Activated gamma-delta T cell (primary cell): ENCODE results near the gene KRTAP5-7.
"Not testable (repeated sequence)": the region's sequence is repeated elsewhere in the genome, so short reads cannot be mapped to it uniquely, and the experiment has no call there.

Source experiments
- DNase-seq: peaks from one replicate; lab custom pipeline; 2025; lab: John Stamatoyannopoulos, UW

Gene KRTAP5-7

DNA sequence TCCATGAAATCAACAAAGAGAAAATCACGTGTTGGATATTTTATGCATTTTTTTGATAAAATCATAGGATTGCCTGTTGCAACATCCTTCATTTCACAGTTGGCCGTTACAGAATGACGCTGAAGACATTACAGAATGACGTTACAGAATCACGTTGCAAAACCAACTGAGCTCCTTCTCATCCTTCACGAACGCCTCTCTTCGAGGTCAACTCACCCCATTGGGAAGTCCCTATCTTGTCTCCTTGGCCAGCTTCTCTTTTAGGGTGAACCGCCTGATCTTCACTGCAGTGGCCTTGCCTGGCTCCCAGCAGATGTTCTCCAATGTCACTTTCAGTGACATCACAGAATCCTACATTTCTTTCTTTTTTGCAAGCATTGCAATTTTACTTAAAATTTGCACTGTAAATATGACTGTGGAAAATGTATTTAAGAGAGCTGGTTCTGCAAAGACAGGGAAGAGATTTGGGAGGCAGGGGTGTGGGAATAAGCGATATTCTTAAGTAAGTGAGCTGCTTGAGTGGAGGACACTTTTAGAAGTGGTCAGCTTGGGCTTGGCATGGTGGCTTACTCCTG, 5.1 kb downstream of the KRTAP5-7 start:
- DNase-seq: no peak

DNA sequence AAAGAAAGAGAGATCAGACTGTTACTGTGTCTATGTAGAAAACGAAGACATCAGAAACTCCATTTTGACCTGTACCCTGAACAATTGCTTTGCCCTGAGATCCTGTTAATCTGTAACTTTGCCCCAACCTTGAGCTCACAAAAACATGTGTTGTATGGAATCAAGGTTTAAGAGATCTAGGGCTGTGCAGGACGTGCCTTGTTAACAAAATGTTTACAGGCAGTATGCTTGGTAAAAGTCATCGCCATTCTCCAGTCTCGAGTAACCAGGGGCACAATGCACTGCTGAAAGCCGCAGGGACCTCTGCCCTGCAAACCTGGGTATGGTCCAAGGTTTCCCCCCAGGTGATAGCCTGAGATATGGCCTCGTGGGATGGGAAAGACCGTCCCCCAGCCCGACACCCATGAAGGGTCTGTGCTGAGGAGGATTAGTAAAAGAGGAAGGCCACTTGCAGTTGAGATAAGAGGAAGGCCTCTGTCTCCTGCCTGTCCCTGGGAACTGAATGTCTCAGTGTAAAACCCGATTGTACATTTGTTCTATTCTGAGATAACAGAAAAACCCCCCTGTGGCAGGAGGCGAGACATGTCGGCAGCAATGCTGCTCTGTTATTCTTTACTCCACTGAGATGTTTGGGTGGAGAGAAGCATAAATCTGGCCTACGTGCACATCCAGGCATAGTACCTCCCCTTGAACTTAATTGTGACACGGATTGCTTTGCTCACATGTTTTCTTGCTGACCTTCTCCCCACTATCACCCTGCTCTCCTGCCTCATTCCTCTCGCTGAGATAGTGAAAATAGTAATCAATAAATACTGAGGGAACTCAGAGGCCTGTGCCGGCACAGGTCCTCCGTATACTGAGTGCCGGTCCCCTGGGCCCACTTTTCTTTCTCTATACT, 7.9 kb downstream of the KRTAP5-7 start:
- DNase-seq: not testable (repeated sequence)

DNA sequence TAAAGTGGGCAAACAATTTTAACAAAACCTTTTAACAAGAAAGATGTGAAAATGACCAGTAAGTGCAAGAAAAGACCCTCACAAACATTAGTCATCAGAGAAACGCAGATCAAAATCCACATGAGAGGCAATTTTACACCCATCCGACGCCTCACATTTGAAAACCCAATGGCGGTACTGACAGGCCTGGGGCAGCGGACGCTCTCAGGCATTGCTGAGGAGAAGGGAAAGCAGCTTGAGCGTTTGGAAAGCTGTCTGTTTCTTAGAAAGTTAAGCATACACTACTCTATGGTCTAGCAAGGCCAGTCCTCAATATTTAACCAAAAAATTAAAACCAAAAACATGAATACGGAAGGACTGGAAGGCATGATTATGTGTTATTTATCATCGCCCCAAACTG, 8.8 kb downstream of the KRTAP5-7 start:
- DNase-seq: no peak

DNA sequence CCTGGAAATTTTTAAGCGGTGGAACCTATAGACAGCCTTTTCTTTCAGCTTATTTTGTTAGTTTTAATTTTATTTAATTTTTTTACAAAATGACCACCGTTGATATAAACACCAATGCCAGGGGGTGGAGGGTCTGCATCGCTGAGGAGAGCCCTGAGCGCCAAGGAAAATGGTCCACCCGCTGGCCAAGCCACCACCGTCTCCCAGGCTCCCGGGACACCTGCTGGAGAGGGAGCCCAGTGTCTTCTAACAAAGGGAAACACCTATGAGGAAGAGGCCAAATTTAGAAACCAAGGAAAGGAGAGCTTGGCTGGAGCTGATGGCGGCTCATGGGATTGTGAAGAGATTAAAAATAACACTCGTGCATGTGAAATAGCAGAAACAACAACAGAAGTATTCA, 10.5 kb downstream of the KRTAP5-7 start:
- DNase-seq: no peak

DNA sequence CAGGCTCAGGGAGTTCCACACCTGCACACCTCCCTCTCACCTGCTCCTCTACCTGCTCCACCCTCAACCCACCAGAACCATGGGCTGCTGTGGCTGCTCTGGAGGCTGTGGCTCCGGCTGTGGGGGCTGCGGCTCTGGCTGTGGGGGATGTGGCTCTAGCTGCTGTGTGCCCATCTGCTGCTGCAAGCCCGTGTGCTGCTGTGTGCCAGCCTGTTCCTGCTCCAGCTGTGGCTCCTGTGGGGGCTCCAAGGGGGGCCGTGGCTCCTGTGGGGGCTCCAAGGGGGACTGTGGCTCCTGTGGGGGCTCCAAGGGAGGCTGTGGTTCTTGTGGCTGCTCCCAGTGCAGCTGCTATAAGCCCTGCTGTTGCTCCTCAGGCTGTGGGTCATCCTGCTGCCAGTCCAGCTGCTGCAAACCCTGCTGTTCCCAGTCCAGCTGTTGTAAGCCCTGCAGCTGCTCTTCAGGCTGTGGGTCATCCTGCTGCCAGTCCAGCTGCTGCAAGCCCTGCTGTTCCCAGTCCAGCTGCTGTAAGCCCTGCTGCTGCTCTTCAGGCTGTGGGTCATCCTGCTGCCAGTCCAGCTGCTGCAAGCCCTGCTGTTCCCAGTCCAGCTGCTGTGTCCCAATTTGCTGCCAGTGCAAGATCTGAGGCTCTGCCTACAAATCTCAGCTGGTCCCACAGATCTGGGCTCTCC, 11.1 kb downstream of the KRTAP5-7 start, which contains the start of gene KRTAP5-8:
Gene KRTAP5-8, plus strand, starts transcription at position 49 of the 689 bp plus-strand sequence. Its CDS starts 31 bp downstream, at position 80.
- DNase-seq: not testable (repeated sequence)

DNA sequence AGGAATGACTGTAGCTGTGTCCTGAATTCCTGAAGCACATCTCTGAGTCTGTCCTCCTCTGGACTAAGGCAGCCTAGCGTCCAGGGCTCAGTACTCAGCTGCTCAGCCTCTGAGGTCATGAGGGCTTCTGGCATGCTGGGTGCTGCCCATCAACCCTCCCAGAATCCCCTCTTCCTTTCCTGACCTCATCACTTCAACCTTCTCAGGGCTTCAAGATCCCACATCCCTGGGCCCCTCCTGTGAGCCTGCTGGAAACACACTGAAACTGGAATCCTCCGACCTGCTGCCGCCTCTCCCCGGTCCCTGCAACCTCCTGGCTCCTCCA, 11.6 kb downstream of the KRTAP5-7 start:
- DNase-seq: no peak

DNA sequence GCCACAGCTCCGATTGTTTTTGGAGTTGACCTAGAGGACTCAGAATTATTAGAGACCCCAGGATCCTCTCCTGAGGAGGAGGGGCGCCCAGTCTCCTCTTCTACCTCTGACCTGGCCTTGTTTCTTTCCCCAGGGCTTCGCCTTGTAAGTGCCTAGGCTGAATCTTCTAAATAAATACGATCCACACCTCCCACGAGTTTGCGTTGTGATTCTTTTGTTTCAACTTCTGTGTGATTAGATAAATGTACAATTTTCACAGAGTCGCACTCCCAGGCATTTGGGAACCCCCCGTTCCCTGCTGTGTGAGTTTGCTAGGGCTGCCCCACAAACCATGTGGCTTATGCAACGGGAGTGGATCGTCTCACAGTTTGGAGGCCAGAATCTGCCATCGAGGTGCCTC, 11.9 kb downstream of the KRTAP5-7 start:
- no peak for DNase-seq

DNA sequence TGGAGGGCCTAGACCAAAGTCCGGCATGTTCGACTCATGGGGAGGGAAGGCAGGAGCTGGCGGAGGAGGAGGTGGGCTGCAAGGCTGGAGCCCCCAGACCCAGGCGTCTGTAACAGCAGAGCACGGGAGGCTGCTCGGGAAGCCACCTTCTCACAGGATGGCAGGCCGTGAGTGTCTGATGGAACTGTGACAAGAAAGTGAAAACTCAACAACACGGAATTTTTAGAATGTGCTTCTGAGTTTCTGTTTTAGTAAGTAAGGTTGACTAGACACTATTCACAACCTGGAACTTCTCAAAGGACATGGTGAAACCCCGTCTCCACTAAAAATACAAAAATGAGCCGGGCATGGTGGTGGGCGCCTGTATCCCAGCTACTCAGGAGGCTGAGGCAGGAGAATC, 12.9 kb downstream of the KRTAP5-7 start:
- DNase-seq: not testable (repeated sequence)

DNA sequence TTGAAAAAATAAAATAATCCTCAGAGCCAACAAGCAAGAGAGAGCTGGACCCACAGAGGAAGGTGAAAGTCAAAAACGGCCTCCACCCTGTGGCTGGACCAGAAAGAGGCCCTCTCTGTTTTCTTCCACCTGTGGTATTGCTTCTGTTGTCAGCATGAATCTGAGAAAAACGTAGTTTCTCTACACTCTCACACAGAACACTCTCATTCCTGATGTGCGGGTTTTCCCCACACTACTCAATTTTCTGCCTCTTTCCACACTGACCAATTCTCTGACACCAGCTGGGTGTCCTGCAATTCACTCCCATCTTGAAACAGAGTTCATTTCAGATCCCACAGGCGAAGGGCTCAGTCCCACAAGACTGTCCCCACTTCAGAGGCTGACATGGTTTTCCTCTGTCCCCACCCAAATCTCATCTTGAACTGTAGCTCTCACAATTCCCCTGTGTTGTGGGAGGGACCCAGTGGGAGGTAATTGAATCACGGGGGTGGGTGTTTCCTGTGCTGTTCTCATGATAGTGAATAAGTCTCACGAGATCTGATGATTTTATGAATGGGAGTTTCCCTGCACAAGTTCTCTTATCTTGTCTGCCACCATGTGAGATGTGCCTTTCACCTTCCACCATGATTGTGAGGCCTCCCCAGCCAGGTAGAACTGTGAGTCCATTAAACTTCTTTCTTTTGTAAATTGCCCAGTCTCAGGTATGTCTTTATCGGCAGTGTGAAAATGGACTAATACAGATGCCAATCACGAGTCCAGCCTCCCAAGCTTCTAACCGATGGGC, 13.6 kb downstream of the KRTAP5-7 start:
- not testable (repeated sequence) for DNase-seq

DNA sequence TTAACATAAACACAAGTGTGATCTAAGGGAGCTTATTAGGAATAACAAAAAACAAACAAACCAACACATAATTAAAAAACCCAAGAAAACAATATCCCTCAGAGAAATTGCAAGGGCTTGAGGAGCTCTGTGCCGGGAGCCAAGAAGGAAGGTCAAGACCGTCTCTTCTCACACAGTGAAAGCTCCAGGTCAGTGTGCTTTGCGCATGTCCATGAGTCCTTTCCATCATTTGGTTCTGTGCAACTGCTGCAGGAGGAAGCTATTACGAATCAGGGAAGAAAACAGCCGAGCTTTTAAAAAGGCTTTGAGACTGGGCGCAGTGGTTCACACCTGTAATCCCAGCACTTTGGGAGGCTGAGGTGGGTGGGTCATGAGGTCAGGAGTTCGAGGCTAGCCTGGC, 15.3 kb downstream of the KRTAP5-7 start:
- no peak for DNase-seq

DNA sequence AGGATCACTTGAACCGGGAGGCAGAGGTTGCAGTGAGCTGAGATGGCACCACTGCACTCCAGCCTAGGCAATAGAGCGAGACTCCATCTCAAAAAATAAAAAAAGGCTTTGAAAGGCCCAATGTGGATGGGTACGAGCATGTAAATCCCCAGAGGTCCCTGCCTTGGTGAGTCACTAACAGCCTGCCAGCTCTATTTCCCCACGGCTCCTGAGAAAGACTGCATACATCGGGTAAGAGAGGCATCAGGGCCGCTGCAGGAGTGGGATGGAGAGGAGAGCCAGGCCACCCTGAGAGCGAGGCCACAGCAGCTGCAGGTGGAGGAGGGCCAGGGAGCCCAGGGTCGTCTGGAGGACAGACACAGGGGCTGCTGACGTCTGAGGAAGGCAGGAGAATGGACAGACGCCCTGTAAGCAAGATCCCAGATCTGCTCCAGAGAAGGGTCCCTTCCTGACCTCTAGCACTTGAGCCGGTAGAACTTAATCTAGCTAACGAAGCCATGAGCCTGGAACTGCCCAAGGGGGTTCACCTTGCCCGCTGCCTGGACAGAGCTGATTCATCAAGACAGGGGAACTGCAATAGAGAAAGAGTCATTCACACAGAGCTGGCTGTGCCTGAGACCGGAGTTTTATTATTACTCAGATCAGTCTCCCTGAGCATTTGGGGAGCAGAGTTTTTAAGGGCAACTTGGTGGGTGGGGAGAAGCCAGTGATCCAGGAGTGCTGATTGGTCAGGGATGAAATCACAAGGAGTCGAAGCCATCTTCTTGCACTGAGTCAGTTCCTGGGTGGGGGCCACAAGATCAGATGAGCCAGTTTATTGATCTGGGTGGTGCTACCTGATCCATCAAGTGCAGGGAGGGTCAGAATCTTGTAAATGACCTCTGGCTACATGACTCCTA, 16.1 kb downstream of the KRTAP5-7 start:
- DNase-seq: no peak

DNA sequence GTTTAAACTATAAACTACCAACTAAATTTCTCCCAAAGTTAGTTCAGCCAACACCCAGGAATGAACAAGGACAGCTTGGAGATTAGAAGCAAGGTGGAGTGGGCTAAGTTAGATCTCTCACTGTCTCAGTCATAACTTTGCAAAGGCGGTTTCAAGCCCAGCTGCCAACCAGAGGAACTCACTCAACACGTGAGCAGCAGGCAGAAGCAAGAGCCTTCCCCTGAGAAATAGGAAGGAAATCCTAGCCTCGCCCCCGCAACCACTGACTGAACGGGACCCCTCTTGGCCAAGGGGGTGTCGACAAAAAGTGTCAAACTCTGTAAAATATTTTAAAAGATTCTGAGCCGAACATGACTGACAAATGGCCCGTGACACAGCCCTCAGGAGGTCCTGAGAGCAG, 16.8 kb downstream of the KRTAP5-7 start:
- DNase-seq: no peak

DNA sequence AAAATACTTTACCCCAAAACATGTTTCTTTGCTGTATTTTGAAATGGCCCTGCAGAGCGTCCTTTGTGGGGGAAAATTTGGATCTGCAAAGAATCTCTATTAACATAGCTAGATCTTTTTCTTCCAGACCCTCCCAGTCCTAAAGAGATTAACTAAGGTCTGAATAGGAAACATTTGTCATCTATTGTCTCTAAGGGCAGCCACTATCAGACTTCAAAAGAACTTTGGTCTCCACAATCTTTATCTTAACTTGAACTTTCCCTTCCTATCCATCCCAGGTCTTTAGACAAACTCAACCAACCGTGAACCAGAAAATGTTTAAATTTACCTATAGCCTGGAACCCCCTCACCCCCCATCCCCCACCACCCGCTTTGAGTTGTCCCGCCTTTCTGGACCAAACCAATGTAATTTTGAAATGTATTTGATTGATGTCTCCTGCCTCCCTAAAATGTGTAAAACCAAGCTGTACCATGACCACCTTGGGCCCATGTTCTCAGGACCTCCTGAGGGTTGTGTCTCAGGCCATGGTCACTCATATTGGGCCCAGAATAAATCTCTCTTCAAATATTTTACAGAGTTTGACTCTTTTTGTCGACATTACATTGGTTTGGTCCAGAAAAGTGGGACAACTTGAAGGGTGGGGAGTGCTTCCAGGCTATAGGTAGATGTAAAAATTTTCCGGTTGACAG, 17.6 kb downstream of the KRTAP5-7 start:
- no peak for DNase-seq

DNA sequence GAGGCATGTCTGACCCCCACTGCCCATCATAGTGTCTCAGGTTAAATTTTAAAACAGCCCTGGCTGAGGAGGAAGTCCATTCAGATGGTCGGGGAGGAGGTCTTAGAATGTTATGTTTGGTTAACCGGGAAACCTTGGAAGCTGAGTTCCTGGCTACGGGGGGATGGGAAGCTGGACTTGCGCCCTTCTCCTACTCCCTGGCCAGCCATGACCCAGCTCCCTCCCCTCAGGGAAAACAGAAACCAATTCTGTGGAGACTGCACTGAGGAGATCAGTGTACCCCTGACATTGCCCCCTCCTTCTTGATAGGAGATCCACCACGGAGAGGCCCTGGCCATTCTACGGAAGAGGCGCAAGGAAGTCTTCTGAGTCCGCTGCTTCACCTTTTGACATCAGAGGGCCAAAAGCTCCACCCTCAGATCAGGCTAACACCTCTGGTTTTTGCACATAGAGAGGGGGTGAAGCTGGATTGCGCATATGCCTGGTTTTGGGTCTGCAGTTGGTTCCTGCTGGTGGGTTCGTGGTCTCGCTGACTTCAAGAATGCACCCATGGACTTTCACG, 18.4 kb downstream of the KRTAP5-7 start:
- DNase-seq: no peak

DNA sequence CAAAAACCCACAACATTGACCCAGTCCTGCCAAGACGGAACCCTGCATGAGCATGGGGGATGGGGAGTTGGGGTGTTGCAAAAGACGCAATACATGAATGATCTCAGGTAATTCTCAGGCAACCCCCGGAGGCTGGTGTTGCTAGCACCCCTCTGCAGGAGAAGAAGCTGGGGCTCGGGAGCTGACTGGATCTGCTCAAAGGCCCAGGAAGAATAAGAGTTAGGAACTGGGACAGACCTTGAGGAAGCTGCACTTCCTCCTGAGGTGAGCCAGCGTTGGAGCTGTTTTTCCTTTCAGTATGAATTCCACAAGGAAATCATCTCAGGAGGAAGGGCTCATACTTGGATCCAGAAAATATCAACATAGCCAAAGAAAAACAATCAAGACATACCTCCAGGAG, 21.1 kb downstream of the KRTAP5-7 start, which contains the start of gene KRTAP5-9:
Gene KRTAP5-9, plus strand, starts transcription at position 301 of the 400 bp plus-strand sequence. CDS start 238 bp downstream, outside the sequence.
- DNase-seq: no peak

DNA sequence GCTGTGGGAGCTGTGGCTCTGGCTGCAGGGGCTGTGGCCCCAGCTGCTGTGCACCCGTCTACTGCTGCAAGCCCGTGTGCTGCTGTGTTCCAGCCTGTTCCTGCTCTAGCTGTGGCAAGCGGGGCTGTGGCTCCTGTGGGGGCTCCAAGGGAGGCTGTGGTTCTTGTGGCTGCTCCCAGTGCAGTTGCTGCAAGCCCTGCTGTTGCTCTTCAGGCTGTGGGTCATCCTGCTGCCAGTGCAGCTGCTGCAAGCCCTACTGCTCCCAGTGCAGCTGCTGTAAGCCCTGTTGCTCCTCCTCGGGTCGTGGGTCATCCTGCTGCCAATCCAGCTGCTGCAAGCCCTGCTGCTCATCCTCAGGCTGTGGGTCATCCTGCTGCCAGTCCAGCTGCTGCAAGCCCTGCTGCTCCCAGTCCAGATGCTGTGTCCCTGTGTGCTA, 21.7 kb downstream of the KRTAP5-7 start:
- DNase-seq: no peak

DNA sequence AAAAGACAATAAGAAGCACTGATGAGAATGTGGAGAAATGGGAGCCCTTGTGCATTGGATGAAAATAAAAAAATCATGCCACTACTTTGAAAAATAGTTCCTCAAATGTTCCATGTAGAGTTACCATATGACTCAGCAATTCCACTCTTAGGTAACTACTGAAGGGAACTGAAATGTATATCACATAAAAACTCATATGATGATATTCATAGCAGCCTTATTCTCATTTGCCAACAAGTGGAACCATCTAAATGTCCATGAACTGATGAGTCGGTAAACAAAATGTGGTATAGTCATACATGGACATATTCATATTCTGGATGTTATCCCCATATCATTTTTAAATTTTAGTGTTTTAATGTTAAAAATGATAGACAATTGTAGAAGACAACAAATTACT, 24.6 kb downstream of the KRTAP5-7 start:
- DNase-seq: no peak

DNA sequence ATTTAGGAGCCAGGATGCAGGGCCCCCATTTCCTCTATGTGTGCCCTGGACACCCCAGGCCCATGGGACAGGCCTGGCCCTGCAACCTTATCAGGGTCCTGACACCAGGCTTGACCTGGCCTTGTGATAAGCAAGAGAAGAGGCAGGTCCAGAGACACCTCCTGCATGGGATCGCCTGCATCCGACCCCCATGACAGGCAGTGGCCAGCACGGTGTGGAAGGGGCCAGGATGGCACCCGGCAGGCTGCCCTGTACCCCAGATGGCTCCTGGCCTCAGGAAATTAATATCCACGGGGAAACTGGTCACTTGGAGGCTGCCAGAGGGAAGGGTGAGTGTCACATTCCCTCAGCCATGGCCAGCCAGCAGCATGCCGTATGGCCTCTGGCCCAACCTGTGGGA, 27.9 kb downstream of the KRTAP5-7 start:
- DNase-seq: no peak

DNA sequence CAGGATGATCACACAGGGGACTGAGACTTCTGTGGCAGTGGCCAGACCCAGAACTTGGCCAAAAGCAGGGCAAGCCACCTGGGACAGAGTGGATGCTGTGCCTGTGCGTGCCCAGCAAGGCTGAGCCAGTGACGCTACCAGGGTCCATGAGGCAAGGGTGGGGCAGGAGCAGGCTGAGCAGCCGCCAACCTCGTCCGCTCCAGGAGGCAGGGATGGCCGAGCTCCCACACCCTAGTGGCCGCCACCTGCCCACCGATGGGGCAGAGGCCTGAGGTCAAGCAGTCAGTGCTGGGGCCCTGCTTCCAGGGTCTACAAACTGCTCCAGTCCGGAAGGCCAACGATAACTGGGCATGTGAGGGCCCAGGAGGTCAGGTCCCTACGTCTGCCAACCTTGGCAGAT, 28.4 kb downstream of the KRTAP5-7 start:
- DNase-seq: no peak

DNA sequence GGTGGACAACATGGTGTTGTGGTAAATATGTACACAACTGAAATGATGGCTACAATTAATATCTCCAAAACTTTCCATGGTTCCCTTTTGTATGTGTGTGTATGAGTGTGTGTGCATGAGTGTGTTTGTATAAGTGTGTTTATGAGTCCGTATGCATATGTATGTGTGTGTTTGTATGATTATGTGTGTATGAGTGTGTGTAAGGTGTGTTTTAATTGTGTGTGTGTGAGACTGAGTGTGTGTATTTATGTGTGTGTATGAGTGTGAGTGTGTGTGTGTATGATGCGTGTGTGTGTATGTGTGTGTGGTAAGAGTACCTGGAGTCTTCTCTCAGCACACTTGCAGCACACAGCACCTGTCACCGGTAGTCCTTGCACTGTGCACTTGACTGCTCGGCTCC, 29.0 kb downstream of the KRTAP5-7 start:
- DNase-seq: no peak
